ENCODE measurements around the gene FAM168B.

DNA sequence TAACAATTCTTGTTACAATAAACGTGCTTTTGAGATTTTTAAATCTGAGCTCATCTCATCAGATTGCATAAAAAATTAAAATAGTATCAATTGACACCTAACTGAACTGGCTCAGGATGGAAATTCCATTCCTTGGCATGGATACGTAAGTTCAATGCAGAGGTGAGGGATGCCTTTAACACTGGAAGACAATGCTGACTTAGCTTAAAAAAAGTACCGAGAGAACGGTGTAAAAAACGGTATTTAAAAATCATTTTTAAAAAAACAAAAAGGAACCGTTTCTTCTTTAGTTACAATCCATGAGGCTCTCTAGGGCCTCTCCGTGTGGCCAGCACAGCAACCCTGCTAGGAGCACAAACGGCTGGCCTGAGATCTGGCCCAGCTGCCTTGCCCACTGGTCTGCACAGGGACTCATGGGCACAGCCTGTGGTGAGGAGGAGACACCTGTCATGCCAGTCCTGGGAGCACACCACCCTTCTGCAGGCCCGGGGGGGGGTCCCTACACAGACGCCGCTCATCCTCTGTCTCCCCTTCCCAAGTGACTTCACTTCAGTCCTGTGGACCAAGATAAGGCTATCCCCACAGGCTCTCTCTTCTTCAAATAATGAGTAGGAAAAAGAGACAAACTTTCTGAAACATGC lies 45.2 kb downstream of the FAM168B start:
- TF ChIP-seq CTCF (conservative IDR thresholded peaks at IDR 0.05 in 1 of 2, IDR thresholded peaks at IDR 0.05 in 1 of 2; ENCODE audit: extremely low read depth in 1 of 2, insufficient read depth in 1 of 2, low read depth in 1 of 2, low read length in 2 of 2) = no peak
- no peak for TF ChIP-seq EZH2 (IDR thresholded peaks at IDR 0.05; ENCODE audit: borderline replicate concordance, low read length)
